HG03432 (cell line): Measurements from ENCODE around the gene ATRN.
"Not testable (repeated sequence)": the region's sequence is repeated elsewhere in the genome, so short reads cannot be mapped to it uniquely, and the experiment has no call there.

Experiments
- ATAC-seq: cut with Tn5 transposase; IDR thresholded peaks from one replicate; pipeline ENCODE4 v1.9.1; 2021; ENCODE audit warnings: mild to moderate bottlenecking, moderate library complexity; ENCODE audit not compliant: unreplicated experiment

The ATRN gene

GRCh38 chr20:3470627-3471396 is at the start of gene ATRN:
TSS of gene ATRN (plus strand) at chr20:3471018. CDS start at chr20:3471108, 90 bp downstream.
- peak; percentile 88 for ATAC-seq

GRCh38 chr20:3421985-3422384 is 48.8 kb upstream of the ATRN start:
- no peak for ATAC-seq

- no peak for ATAC-seq
These were observed 47.7 kb upstream of the ATRN start for GRCh38 chr20:3423126-3423525.

- ATAC-seq, result not testable (repeated sequence)
These were observed 44.1 kb upstream of the ATRN start for GRCh38 chr20:3426766-3427165.

GRCh38 chr20:3430376-3431069 is 40.3 kb upstream of the ATRN start:
- ATAC-seq, result peak; percentile 90

- ATAC-seq, result no peak
These were observed 39.7 kb upstream of the ATRN start for GRCh38 chr20:3431109-3431508.

- ATAC-seq, result no peak
These were observed 38.0 kb upstream of the ATRN start for GRCh38 chr20:3432844-3433243.

- ATAC-seq, result no peak
These were observed 37.1 kb upstream of the ATRN start for GRCh38 chr20:3433744-3434143.

- ATAC-seq, result no peak
These were observed 36.6 kb upstream of the ATRN start for GRCh38 chr20:3434232-3434631.

GRCh38 chr20:3436864-3437574 is 33.8 kb upstream of the ATRN start:
- no peak for ATAC-seq

GRCh38 chr20:3446779-3447178 is 24.0 kb upstream of the ATRN start:
- ATAC-seq, result no peak

- no peak for ATAC-seq
These were observed 23.5 kb upstream of the ATRN start for GRCh38 chr20:3447321-3447720.

- ATAC-seq, result no peak
These were observed 21.5 kb upstream of the ATRN start for GRCh38 chr20:3449319-3449718.

GRCh38 chr20:3452136-3452535 is 18.7 kb upstream of the ATRN start:
- no peak for ATAC-seq

- peak; percentile 51 for ATAC-seq
These were observed 18.1 kb upstream of the ATRN start for GRCh38 chr20:3452690-3453089.

- no peak for ATAC-seq
These were observed 16.0 kb upstream of the ATRN start for GRCh38 chr20:3454831-3455230.

- no peak for ATAC-seq
These were observed 14.2 kb upstream of the ATRN start for GRCh38 chr20:3456648-3457047.

- ATAC-seq, result no peak
These were observed 10.9 kb upstream of the ATRN start for GRCh38 chr20:3459881-3460307.

- ATAC-seq, result no peak
These were observed 9.5 kb upstream of the ATRN start for GRCh38 chr20:3461211-3461771.

GRCh38 chr20:3461911-3462677 is 8.7 kb upstream of the ATRN start:
- ATAC-seq, result no peak

- no peak for ATAC-seq
These were observed 6.7 kb upstream of the ATRN start for GRCh38 chr20:3464166-3464565.
